AG09319 (cell line): ENCODE measurements around the gene FBXO44.

Experiments
- DNase-seq: peaks from one replicate; pipeline ENCODE4 v3.0.0-alpha.2; 2010; ENCODE audit warnings: low read depth; ENCODE audit errors: extremely low read depth
- TF ChIP-seq, protein P1 (sequence below): IDR thresholded peaks from 2 replicates; pipeline ENCODE4 v1.5.1; 2011; ENCODE audit warnings: low read depth, mild to moderate bottlenecking, inconsistent platforms, low read length, moderate library complexity

The FBXO44 gene

DNA sequence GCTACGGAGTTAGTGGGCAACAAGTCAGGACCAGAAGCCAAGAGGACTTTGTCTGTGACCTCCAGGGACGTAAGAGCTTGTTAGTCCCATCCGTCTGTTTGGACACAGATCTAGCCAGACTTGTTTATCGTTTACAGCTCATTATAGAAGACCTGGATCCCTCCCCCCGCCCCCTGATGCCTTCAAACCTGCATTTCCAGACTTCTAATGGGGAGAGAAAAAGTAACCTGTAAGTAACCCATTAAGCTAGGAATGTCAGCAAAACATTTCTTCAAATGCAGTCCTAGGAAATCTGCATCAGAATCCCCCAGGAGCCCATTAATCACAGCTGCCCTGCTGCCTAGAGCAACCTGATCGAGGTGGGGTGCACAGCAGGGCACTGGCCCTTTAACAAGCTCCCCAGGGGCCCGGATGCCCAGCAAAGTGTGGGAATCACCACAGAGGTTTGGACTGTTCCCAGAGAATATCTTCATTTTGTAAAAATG lies 27.7 kb downstream of the FBXO44 start:
- TF ChIP-seq, protein P1, sequence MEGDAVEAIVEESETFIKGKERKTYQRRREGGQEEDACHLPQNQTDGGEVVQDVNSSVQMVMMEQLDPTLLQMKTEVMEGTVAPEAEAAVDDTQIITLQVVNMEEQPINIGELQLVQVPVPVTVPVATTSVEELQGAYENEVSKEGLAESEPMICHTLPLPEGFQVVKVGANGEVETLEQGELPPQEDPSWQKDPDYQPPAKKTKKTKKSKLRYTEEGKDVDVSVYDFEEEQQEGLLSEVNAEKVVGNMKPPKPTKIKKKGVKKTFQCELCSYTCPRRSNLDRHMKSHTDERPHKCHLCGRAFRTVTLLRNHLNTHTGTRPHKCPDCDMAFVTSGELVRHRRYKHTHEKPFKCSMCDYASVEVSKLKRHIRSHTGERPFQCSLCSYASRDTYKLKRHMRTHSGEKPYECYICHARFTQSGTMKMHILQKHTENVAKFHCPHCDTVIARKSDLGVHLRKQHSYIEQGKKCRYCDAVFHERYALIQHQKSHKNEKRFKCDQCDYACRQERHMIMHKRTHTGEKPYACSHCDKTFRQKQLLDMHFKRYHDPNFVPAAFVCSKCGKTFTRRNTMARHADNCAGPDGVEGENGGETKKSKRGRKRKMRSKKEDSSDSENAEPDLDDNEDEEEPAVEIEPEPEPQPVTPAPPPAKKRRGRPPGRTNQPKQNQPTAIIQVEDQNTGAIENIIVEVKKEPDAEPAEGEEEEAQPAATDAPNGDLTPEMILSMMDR = no peak

DNA sequence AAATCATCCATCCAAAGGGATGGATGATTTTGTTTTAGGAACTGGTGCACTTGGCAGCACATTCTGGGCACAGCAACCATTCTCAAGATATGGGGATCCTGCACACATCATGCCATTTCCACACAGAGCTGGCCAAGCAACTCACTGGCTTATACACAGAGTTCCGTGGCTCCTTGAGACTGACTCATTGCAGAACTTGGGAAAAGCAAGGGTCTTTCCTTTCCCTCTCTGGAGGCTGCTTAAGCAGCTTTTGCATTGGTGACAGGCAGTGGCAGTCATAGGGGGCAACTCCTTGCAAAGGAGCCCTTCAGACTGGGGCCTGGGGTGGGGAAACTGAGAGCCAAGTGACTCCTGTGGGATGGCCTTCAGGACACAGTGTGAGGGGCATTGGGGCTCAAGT lies 28.1 kb downstream of the FBXO44 start:
- TF ChIP-seq, protein P1 = no peak

More for the DNA sequence above, 27.7 kb downstream of the FBXO44 start:
- no peak for DNase-seq

DNA sequence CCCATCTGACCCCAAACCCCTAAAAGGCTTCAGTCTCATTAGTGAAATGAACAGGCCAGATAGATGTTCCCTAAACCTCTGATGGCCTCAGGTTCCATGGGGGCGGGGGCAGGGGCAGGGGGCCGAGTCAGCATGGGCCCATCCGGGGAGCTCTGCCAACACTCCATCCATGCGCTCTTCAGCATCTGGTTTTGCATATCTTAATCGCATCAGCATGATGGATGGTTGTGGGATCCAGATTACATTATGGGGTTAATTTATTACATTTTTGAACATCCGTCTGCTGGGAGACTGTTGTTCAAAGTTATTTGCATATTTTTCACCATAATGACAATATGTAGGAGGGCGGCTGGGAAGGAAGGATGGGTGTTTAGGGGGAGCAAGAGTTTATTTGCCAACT lies 29.4 kb downstream of the FBXO44 start:
- no peak for DNase-seq
- TF ChIP-seq, protein P1 = no peak

More for the DNA sequence above, 28.1 kb downstream of the FBXO44 start:
- no peak for DNase-seq

DNA sequence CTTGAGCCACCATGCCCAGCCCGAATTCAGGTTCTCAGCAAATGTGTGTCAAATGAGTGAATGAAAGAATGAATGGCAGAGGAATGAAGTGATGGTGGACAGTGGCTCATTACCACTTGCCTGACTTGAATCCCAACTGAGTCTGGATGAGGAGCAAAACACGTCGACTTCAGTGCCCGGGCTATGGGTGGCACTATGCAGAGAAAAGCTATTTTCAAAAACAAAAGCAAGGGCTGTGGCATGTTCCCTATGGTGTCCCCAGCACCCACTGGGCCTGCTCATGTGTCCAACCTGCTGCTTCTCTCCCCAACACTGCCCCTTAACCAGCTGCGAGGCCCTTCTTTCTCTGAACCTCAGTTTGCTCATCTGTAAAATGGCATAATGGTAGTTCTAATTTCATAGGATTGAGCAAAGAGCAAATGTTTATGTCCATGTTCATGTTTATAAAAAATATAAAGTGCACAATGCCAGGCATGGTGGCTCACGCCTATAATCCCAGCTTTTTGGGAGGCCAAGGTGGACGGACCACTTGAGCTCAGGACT lies 30.6 kb downstream of the FBXO44 start:
- TF ChIP-seq, protein P1 = no peak
- no peak for DNase-seq

DNA sequence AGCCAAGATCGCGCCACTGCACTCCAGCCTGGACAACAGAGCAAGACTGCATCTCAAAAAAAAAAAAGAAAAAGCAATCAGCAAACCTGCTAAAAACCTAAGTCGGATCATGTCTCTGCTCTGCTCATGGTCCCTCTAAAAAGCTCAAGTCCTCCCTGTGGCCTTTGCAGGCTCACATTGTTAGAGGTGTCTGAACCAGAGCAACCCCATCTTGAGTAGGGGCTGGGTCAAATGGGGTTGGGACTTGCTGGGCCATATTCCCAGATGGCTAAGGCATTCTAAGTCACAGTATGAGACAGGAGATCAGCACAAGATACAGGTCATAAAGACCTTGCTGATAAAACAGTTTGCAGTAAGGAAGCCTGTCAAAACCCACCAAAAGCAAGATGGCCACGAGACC lies 33.8 kb downstream of the FBXO44 start:
- DNase-seq = no peak
- TF ChIP-seq, protein P1 = no peak

DNA sequence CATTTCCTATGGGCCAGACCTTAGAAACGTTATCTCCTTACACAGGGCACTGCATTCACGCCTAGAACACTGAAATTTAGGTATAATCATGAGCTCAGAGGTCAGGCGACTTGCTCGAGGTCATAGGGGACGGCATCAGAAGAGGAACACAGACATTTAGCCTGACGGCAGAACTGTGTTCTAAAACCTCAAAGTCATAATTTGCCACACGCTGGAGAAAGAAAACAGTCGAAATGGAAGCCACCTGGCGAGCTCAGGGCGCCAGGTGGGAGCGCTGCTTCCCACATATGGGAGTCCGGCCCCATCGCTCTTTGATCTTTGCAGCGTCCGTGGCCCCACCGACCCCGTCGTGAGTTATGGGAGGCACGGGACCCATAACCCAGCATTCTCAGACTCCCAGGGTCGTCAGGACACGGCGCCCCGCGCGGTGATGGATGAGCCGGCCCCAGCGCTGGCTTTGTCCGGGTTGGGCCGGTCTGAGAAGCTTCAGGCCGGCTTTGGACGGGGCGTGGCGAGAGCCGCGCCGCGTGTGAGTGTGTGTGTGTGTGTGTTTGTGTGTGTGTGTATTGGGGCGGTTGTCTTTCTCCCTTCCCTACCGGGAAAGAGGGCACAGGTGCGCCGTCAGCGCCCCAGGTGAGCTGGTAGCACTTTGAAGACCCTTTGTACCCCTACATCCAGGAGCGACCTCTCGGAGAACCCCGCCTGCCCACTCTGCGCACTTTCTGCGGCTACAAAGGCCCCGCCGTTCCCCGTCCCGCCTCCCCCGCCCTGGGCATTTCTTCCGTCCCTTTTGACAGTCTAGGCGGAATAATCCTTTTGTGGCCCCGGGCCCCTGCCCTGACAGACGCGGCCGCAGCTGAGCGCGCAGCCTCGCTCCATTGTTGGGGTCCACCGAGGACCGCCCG lies 36.0 kb downstream of the FBXO44 start:
- DNase-seq = no peak
- TF ChIP-seq, protein P1 = no peak

DNA sequence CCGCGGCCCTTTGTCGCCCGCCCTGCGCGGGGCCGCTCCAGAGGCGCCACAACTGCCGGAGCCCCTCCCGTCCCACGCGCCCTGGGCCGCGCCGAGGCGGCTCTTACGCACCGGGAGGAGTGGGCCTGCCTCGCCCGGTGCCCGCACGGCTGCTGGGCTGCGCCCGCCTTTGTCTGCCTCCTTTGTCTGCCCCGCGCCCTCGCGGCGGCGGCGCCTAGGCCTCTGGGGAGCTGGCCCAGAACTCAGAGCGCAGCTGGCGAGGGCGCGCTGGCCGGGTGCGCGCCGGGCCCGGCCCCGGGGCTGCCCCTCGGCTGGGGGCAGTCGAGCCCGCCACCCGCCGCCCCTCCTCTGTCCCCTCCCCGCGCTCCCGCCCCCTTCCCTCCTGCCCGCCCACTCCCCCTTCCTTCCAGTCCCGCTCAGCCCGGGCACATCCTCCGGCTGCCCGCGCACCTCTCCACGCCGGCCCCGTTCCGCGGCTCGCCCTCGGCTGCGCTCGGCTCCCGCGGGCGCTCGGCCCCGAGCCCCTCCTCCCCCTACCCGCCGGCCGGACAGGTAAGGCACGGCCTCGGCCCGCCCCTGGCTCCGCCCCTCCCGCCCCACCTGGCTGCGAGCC lies 36.7 kb downstream of the FBXO44 start, which contains the start of gene DRAXIN:
Gene DRAXIN (plus strand): TSS at position 409 of the 613 bp plus-strand sequence. CDS start 14,549 bp downstream, outside the sequence.
- no peak for DNase-seq
- TF ChIP-seq, protein P1 = no peak
